ENCODE data around the gene YIPF5.
A peak's percentile ranks its signal among the peaks of the same experiment; 100 is the strongest.

The YIPF5 gene

DNA sequence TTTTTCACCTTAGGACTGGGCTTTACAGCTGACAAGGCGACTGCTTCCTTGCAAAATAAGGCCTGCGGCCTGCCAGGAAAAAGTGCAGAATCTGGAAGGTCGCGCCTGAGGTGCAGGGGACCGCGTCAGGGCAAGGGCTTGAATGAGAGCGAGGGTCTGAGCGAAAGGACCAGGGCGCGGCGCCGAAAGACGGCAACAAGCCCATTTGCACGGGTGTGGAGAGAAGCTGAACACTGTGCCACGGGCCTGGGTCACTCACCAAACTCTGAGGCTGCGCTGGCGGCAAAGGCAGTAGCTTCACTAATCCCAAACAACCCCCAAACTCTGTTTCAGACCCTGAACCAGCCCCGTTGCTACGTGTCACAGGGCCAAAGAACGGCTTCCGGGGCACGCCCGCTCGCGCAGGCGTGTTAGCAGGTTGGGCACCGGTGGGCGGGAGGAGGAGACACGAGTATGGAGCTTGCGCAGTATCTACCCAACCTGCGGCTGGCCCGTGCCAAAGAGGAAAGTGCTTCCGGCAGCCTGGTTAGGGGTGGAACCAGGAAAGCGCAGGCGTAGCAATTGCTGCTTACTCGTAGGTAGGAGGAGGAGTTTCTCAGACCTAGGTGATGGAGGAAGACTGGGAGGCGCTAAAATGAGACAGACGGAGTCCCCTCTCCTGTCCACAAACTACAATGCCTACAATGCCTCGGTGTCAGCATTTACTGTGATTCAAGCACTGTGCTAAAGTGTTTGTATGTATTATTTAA lies at the start of gene YIPF5, which contains the start of gene KCTD16:
Gene YIPF5, minus strand, starts transcription at position 384 of the 749 bp plus-strand sequence. CDS start 704 bp downstream, outside the sequence.
Gene KCTD16, plus strand, starts transcription at position 598 of the 749 bp plus-strand sequence.
- peak; percentile 98 for DNase-seq

DNA sequence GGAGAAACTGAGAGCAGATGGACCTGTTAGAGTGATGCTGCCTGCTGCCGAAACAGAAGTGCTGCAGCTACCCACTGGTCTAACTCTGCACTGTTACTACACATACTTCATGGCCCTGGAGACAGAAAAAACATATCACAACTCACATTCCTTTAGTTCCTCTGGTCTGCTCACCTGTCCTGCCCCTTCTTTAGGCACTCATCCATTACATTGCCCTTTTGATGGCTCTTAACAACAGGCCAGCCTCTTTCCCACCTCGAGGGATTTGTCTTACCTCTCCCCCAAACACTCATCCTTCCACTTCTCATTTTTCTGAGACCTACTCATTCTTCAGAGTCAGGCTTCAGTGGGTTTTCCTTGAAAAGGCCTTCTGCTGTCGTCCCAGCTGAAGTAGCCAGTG lies 49.4 kb upstream of the YIPF5 start:
- DNase-seq, result no peak

DNA sequence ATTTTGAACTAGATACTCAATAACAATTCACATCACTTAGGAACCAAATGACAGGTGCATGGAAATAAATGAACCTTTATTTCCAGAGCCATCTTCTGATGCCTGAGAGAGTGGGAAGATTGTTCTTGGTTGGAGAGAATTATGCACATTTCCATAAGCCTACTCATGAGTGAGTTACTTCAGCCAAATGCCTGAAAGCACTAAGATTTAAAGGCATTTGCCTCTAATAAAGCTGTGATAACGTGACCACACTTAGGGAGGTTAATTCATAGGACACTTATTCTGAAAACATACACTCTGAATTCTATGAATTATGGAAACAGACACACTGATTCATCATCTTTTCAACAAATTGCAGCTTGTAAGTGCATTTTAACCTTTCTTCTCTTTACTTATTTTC lies 40.2 kb upstream of the YIPF5 start:
- no peak for DNase-seq

- DNase-seq, result no peak
These were observed 38.9 kb upstream of the YIPF5 start for GRCh38 chr5:144209361-144209760.

GRCh38 chr5:144207875-144208444 lies 37.5 kb upstream of the YIPF5 start:
- no peak for DNase-seq

- DNase-seq, result no peak
These were observed 35.7 kb upstream of the YIPF5 start for GRCh38 chr5:144206141-144206540.

- no peak for DNase-seq
These were observed 34.7 kb upstream of the YIPF5 start for GRCh38 chr5:144205141-144205551.

DNA sequence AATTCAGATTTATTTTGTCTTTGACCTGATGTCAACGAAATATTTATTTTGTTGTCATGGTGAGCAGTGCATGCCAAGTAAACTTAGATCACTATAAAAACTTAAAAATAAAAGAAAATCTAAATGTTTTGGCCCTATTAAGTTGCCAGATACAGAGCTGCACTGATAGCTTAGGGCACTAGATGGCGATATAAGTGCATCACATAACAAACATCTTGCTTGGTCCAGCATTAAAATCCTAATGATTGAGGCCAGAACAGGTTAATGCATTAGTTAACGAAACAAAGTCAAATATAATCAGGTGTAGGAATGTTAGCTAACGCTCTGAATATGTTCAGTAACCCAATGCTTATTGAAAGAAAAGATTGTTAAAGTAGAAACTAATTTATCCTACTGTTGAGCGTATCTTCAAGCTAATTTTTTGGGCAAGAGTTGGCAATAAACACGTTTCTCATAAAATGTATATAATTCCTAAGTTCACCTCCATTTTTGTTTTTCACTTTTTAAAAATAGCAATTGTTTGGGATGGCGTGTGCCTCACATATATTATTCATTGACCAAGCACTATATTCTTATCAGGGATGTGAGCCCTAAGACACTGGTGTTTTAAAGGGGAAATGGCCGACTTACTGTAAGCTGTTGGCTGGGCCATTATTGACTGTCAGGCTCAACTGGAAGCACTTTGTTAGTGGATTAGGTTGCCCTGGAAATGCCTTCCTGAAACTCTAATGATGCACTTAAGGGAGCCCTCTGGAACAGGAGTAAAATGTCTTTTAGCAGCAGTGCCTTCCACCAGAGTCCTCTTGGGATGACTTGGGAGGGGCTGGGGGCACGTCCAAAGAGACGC lies 33.5 kb upstream of the YIPF5 start:
- peak; percentile 51 for DNase-seq

- no peak for DNase-seq
These were observed 32.3 kb upstream of the YIPF5 start for GRCh38 chr5:144202726-144203125.

- DNase-seq, result no peak
These were observed 31.6 kb upstream of the YIPF5 start for GRCh38 chr5:144202072-144202471.

DNA sequence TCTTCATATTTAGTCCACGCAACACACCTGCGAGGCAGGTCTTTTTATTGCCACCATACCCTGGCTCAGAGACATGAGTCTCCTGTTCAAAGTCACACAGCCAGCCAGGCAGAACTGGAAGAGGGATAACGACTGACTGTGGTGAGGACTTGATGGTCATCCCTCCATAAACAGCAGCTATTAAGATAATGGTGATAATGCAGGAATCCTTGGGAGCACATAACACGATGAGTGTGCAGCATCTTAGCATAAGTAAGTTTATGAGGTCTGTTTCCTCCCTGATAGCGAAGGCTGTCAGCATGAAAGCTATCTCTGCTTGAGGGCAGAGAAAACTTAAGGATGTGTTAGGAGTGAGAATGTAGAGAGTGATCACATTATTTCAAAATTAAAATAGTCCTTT lies 31.1 kb upstream of the YIPF5 start:
- no peak for DNase-seq

DNA sequence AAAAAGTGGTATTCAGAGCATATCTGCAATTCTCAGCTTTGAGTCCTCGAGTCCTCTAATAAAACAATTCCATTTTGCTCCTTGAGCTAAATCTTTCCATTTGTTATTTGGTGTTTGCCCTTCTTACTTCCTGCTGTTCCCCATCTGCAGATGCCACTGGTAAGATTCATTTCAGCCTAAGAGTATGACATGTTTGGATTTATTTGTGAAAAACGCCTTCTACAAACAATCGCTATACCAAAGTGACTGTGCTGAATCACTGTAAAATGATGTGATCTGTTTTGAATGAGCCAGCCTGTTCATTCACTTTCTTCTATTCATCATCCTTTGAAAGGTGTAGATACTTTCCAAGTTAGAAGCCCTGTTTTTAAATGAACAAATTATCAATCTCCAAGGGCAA lies 27.9 kb upstream of the YIPF5 start:
- no peak for DNase-seq

DNA sequence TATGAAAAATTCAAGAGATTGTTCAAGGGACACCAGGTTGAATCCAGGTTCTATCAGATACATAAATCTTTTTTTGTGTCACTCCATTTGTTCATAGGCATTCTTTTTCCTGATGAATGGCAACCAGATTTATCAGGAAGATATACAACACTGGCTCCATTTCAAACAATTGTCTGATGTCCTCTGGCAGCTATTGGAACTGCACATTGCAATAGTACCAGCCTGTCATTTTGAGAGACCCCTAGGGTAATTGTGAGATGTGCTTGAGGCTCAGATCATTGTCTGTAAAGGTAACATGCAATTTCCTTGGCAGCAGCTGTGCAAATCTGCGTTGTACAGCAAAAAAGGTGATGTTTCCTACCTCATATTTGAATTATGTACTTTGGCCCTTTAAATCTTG lies 26.2 kb upstream of the YIPF5 start:
- DNase-seq, result no peak

- DNase-seq, result no peak
These were observed 25.0 kb upstream of the YIPF5 start for GRCh38 chr5:144195448-144195847.

DNA sequence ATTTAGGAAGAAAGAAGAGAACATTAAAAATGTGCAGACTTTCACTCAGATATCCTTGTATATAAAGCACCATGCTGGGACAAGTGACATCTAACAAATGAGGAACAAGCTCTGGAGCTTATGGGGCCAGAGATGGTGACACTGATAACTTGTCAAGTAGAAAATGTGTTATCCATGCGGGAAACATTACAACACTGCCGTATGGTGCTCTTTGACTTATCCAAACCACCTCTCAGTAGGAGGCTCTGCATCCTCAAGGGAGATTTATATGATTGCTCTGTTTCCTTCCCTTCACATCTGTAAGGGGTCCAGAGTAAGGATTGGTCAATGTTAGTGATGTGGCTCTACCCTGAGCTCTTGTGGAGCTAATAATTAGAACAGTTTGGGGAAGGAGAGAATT lies 23.7 kb upstream of the YIPF5 start:
- DNase-seq, result no peak

DNA sequence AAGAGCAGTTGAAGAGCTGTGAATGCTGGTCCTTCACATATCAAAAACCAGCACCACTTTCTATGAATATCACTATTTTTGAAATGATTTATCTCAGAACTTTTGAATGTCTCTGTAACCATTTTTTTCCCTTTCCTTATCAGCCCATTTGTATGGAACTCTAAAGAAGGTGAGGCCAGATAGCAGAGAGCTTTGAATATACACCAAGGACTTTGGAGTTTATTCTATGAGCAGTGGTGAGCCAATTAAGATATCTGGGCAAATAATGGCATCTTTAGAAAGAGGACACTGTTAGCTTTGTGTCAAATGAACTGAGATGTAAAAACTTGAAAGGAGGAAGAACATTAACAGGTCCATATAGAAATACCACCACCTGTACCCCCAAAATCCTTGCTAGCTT lies 22.2 kb upstream of the YIPF5 start:
- DNase-seq, result no peak

DNA sequence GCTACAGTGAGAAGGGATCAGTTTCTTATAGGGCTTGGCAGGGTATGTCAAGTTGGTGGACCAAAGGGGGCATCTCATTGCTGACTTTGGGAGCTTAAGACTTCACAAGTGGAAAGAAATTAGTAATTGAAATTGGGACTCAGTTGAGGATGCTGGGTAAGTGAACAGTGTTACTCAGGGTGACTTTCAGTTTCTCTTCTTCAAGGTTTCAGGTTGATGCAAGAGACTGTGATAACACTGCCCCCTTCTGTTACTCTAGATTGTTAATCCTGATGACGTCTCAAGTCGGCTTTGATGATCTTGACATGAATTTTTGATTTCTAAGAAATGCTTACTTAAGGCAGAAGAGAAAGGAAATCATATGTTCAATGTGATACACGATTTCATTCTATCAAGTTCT lies 21.5 kb upstream of the YIPF5 start:
- DNase-seq, result peak; percentile 51

DNA sequence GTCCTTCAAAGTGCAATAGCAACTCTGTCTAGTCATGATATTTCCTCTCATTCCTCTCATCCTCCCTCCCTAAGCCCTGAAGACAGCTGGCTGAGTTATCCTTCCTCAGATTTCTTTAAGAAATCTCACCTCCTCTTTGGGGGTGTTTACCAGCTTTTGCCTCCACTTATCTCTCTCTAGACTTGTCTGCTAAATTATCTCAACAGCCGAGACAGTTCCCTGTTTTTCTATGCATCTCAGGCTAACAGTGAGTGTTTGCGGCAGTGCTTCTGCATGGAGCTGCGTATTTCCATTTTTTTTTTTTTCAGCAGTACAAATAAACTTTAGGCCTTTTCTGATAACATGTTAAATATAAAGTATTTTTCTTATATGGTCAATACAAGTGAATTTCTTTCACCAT lies 21.1 kb upstream of the YIPF5 start:
- DNase-seq, result no peak

DNA sequence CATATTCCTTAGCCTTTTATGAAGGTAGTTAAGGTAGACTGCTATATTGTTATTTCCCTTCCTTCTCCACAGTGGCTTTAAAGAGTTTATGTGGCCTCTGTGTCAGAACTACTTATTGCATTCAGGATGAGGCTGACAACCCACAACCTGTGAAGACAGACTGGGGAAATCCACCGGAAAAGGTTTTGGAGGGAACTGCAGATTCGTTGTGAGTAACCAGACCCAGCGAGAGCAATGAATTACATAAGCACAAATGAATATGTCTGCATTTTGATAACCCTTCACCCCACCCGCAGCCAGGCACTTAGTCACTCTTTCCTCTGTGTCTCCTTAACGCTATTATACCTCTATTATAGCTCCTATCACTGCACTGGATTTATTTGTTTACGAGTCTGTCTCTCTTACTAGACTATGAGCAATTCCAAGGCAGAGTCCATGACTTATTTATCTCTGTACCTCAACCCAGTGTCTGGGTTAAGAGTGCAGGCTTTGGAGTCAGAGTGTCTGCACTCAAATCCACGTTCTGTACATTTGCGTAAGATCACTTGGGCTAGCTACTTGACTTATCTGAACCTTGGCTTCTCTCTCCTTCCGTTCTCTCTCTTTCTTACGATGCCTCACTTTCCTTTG lies 19.5 kb upstream of the YIPF5 start:
- DNase-seq, result peak; percentile 86

- DNase-seq, result peak; percentile 74
These were observed 17.3 kb upstream of the YIPF5 start for GRCh38 chr5:144187699-144188294.

GRCh38 chr5:144183254-144183889 lies 12.9 kb upstream of the YIPF5 start:
- DNase-seq, result no peak

GRCh38 chr5:144179226-144179625 lies 8.8 kb upstream of the YIPF5 start:
- no peak for DNase-seq
